SU-DHL-6 (cell line): ENCODE results near the gene WDR18.

ENCODE experiments used
- H2AFZ ChIP-seq: fragments of 200-600 bp; sonication (generic); 2 replicates; pipeline ENCODE4 v1.6.1; 2014; ENCODE audit warnings: low read depth, mild to moderate bottlenecking, moderate library complexity, mixed read lengths, antibody characterized with exemption, low read length; ENCODE audit not compliant: severe bottlenecking
- H3F3A ChIP-seq: fragments of 200-600 bp; shearing (Covaris generic); 2 replicates; pipeline ENCODE4 v1.6.0; 2016; ENCODE audit warnings: antibody characterized with exemption, mild to moderate bottlenecking; ENCODE audit not compliant: insufficient read depth
- H3K27ac ChIP-seq: fragments of 200-600 bp; sonication (generic); 2 replicates; pipeline ENCODE4 v1.5.1; 2016; ENCODE audit warnings: low read depth, mild to moderate bottlenecking, low read length, moderate library complexity, mixed read lengths
- H3K27me3 ChIP-seq: fragments of 200-600 bp; sonication (generic), shearing (Covaris generic); 2 replicates; pipeline ENCODE4 v1.6.0; 2014; ENCODE audit warnings: mild to moderate bottlenecking, low read length
- H3K36me3 ChIP-seq: fragments of 200-600 bp; sonication (generic); 2 replicates; pipeline ENCODE4 v1.6.1; 2014; ENCODE audit warnings: mild to moderate bottlenecking, low read length, mixed read lengths
- H3K4me2 ChIP-seq: fragments of 300-600, 200-600 bp; shearing (Covaris generic), sonication (generic); 2 replicates; pipeline ENCODE4 v1.6.0; 2014; ENCODE audit warnings: low read length, low read depth, mild to moderate bottlenecking; ENCODE audit not compliant: poor library complexity, severe bottlenecking
- H3K4me3 ChIP-seq: fragments of 200-600 bp; sonication (generic); 2 replicates; pipeline ENCODE4 v1.5.1; 2014; ENCODE audit warnings: antibody characterized with exemption, low read length, mild to moderate bottlenecking, mixed read lengths; ENCODE audit not compliant: insufficient read depth, poor library complexity, severe bottlenecking
- H3K79me2 ChIP-seq: fragments of 200-600 bp; sonication (generic); 2 replicates; pipeline ENCODE4 v1.6.1; 2014; ENCODE audit warnings: mild to moderate bottlenecking, low read length, moderate library complexity; ENCODE audit not compliant: insufficient read depth
- H3K9ac ChIP-seq: fragments of 200-600 bp; sonication (generic); 2 replicates; pipeline ENCODE4 v1.7.0; 2014; ENCODE audit warnings: mild to moderate bottlenecking, low read length
- H3K9me2 ChIP-seq: fragments of 200-600 bp; sonication (generic); replicated peaks from 2 replicates; pipeline ENCODE4 v1.6.1; 2014; ENCODE audit warnings: low read length; ENCODE audit not compliant: insufficient read depth
- H3K9me3 ChIP-seq: fragments of 200-600 bp; sonication (generic); 2 replicates; pipeline ENCODE4 v1.6.1; 2014; ENCODE audit warnings: low read length, mixed read lengths; ENCODE audit not compliant: insufficient read depth
- H4K20me1 ChIP-seq: fragments of 200-600 bp; sonication (generic); 2 replicates; pipeline ENCODE4 v1.6.1; 2014; ENCODE audit warnings: low read depth, mild to moderate bottlenecking, antibody characterized with exemption, low read length, moderate library complexity, mixed read lengths
- EZH2phosphoT487 ChIP-seq: fragments of 200-600 bp; sonication (generic), shearing (Covaris generic); conservative IDR thresholded peaks from 2 replicates; pipeline ENCODE4 v1.6.1; 2018; ENCODE audit warnings: mild to moderate bottlenecking, antibody characterized with exemption, low read length, moderate library complexity, mixed read lengths
- TF ChIP-seq, protein P1 (sequence below): fragments of 200-600 bp; sonication (generic); IDR thresholded peaks from one replicate; pipeline ENCODE4 v1.5.1; 2017; ENCODE audit warnings: antibody characterized with exemption, mild to moderate bottlenecking, low read length, moderate library complexity; ENCODE audit not compliant: insufficient read depth, poor library complexity, severe bottlenecking

The WDR18 gene

GRCh38 chr19:963486-963951 lies 20.6 kb upstream of the WDR18 start:
- TF ChIP-seq, protein P1, sequence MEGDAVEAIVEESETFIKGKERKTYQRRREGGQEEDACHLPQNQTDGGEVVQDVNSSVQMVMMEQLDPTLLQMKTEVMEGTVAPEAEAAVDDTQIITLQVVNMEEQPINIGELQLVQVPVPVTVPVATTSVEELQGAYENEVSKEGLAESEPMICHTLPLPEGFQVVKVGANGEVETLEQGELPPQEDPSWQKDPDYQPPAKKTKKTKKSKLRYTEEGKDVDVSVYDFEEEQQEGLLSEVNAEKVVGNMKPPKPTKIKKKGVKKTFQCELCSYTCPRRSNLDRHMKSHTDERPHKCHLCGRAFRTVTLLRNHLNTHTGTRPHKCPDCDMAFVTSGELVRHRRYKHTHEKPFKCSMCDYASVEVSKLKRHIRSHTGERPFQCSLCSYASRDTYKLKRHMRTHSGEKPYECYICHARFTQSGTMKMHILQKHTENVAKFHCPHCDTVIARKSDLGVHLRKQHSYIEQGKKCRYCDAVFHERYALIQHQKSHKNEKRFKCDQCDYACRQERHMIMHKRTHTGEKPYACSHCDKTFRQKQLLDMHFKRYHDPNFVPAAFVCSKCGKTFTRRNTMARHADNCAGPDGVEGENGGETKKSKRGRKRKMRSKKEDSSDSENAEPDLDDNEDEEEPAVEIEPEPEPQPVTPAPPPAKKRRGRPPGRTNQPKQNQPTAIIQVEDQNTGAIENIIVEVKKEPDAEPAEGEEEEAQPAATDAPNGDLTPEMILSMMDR, result no peak
- TF ChIP-seq EZH2phosphoT487, result no peak
- Histone ChIP-seq H3K4me3 (no peak overlapping the region), H3K27me3 (no peaks in the 10 kb centered on the region), H3K4me2 (no peak overlapping the region), H4K20me1 (no peaks in the 10 kb centered on the region), H3K79me2 (no peaks in the 10 kb centered on the region), H2AFZ (no peak overlapping the region), H3K9me2 (no peaks in the 10 kb centered on the region), H3K9ac (no peak overlapping the region), H3K27ac (no peak overlapping the region), H3K9me3 (no peaks in the 10 kb centered on the region), H3F3A (no peaks in the 10 kb centered on the region), H3K36me3 (no peaks in the 10 kb centered on the region)

DNA sequence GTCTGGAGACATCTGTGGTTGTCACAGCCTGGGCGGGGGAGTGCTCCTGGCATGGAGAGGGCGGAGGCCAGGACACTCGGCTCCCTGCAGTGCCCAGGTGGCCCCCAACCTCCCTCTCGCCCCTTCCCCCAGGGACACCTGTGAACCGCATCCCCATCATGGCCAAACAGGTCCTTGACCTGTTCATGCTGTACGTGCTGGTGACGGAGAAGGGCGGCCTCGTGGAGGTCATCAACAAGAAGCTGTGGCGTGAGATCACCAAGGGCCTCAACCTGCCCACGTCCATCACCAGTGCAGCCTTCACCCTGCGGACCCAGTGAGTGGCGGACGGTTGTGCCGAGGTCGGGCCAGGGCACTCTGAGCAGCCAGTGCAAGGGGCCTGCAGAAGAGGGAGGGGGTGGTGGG lies 20.0 kb upstream of the WDR18 start:
- no peak overlapping the region for H3K27ac ChIP-seq
- no peak overlapping the region for H2AFZ ChIP-seq
- H3K4me3 ChIP-seq, result no peak overlapping the region
- H3K27me3 ChIP-seq, result no peaks in the 10 kb centered on the region
- H3K9me3 ChIP-seq, result no peaks in the 10 kb centered on the region
- H4K20me1 ChIP-seq, result no peaks in the 10 kb centered on the region
- no peaks in the 10 kb centered on the region for H3K79me2 ChIP-seq
- no peak for TF ChIP-seq EZH2phosphoT487
- TF ChIP-seq, protein P1, result no peak
- no peaks in the 10 kb centered on the region for H3F3A ChIP-seq
- no peak overlapping the region for H3K4me2 ChIP-seq
- no peaks in the 10 kb centered on the region for H3K9me2 ChIP-seq
- no peaks in the 10 kb centered on the region for H3K36me3 ChIP-seq
- H3K9ac ChIP-seq, result no peak overlapping the region

GRCh38 chr19:964761-965694 lies 19.1 kb upstream of the WDR18 start:
- Histone ChIP-seq H3K36me3 (no peaks in the 10 kb centered on the region), H3K4me2 (no peak overlapping the region), H3K79me2 (no peaks in the 10 kb centered on the region), H4K20me1 (no peaks in the 10 kb centered on the region), H2AFZ (no peak overlapping the region), H3K9me2 (no peaks in the 10 kb centered on the region), H3K27ac (no peak overlapping the region), H3F3A (no peaks in the 10 kb centered on the region), H3K4me3 (no peak overlapping the region), H3K27me3 (no peaks in the 10 kb centered on the region), H3K9ac (no peak overlapping the region), H3K9me3 (no peaks in the 10 kb centered on the region)
- no peak for TF ChIP-seq EZH2phosphoT487
- TF ChIP-seq, protein P1, result no peak
